ENCODE measurements around the gene TRUB1.
A peak's percentile ranks its signal among the peaks of the same experiment; 100 is the strongest.
"Not testable (repeated sequence)": the region's sequence is repeated elsewhere in the genome, so short reads cannot be mapped to it uniquely, and the experiment has no call there.

TRUB1 gene

DNA sequence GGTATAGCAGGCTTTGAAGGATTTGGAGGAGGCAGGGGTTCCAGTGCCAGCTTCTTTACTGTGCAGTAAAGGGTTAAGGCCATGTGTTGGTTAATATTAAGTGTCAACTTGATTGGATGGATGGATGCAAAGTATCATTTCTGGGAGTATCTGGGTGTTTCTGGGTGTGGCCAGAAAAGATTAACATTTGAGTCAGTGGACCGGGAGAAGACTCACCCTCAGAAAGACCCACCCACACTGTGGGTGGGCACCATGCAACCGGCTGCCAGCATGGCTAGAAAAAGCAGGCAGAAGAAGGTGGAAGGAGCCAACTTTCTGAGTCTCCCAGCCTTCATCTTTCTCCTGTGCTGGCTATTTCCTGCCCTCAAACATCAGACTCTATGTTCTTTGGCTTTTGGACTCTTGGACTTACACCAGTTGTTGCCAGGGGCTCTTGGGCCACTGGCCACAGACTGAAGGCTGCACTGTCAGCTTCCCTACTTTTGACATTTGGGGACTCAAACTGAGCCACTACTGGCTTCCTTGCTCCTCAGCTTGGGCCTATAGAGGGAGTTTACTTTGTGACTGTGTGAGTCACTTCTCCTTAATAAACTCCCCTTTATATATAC lies 6.8 kb upstream of the TRUB1 start:
- ATAC-seq (ENCODE audit: low read depth), result no peak
- no peaks in the 10 kb centered on the region for H3K9me3 ChIP-seq (ENCODE audit: severe bottlenecking)
- TF ChIP-seq, protein P1, sequence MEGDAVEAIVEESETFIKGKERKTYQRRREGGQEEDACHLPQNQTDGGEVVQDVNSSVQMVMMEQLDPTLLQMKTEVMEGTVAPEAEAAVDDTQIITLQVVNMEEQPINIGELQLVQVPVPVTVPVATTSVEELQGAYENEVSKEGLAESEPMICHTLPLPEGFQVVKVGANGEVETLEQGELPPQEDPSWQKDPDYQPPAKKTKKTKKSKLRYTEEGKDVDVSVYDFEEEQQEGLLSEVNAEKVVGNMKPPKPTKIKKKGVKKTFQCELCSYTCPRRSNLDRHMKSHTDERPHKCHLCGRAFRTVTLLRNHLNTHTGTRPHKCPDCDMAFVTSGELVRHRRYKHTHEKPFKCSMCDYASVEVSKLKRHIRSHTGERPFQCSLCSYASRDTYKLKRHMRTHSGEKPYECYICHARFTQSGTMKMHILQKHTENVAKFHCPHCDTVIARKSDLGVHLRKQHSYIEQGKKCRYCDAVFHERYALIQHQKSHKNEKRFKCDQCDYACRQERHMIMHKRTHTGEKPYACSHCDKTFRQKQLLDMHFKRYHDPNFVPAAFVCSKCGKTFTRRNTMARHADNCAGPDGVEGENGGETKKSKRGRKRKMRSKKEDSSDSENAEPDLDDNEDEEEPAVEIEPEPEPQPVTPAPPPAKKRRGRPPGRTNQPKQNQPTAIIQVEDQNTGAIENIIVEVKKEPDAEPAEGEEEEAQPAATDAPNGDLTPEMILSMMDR (IDR thresholded peaks at IDR 0.05; ENCODE audit: poor library complexity, severe bottlenecking), result no peak
- no peak overlapping the region for H3K4me3 ChIP-seq (ENCODE audit: severe bottlenecking)
- H3K27ac ChIP-seq (ENCODE audit: poor library complexity, severe bottlenecking), result no peak overlapping the region
- no peaks in the 10 kb centered on the region for H3K27me3 ChIP-seq (ENCODE audit: insufficient read depth, poor library complexity, severe bottlenecking)
- DNase-seq (ENCODE audit: low spot score), result no peak
- H3K4me1 ChIP-seq (ENCODE audit: insufficient read depth, poor library complexity, severe bottlenecking), result peaks cover 11% of the 10 kb centered on the region
- no peaks in the 10 kb centered on the region for H3K36me3 ChIP-seq (ENCODE audit: low read depth)

DNA sequence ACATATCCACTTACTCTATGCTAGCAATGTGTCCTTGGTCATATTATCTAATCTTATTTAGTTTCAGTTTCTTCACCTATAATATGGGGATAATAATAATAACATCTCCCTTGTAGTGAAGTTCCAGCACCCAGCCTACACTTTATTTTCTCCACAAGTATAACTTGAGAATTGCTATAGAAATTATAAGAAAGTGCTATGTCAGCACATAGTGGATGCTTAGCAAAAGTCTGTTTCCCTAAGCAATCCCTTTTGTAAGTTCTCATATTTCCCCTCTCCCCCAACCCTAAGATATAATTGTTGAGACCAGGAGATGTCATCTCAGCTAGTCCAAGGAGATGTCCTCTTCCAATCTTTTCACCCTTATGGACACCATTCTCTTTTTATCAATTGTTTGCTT lies 5.8 kb upstream of the TRUB1 start:
- DNase-seq (ENCODE audit: low spot score) (no peak), ATAC-seq (ENCODE audit: low read depth) (no peak)
- Histone ChIP-seq H3K4me1 (ENCODE audit: insufficient read depth, poor library complexity, severe bottlenecking) (peaks cover 9% of the 10 kb centered on the region), H3K4me3 (ENCODE audit: severe bottlenecking) (no peak overlapping the region), H3K27me3 (ENCODE audit: insufficient read depth, poor library complexity, severe bottlenecking) (no peaks in the 10 kb centered on the region), H3K27ac (ENCODE audit: poor library complexity, severe bottlenecking) (no peak overlapping the region), H3K9me3 (ENCODE audit: severe bottlenecking) (no peaks in the 10 kb centered on the region), H3K36me3 (ENCODE audit: low read depth) (no peaks in the 10 kb centered on the region)
- TF ChIP-seq, protein P1 (IDR thresholded peaks at IDR 0.05; ENCODE audit: poor library complexity, severe bottlenecking), result no peak

DNA sequence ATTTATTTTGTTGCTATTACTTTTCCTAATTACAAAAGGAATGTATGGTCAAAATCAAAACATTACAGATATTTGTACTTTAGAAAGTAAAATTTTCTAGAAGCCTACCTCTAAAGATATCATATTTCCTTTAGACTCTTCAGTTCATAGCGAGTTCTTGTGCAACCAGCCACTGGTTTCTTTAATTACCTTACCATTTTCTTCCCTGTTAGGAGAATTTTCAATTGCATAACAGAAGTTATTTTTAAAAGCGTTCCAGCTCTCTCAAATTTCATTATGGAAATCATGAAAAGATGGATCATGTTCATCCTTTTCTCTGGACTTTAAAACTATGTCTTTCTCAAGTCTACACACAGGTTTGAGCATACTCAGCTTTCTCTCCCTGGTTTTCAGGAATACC lies 5.0 kb upstream of the TRUB1 start:
- TF ChIP-seq, protein P1 (IDR thresholded peaks at IDR 0.05; ENCODE audit: poor library complexity, severe bottlenecking), result no peak
- Histone ChIP-seq H3K4me1 (ENCODE audit: insufficient read depth, poor library complexity, severe bottlenecking) (peaks cover 9% of the 10 kb centered on the region), H3K36me3 (ENCODE audit: low read depth) (no peaks in the 10 kb centered on the region), H3K9me3 (ENCODE audit: severe bottlenecking) (no peaks in the 10 kb centered on the region), H3K27ac (ENCODE audit: poor library complexity, severe bottlenecking) (no peak overlapping the region), H3K4me3 (ENCODE audit: severe bottlenecking) (no peak overlapping the region), H3K27me3 (ENCODE audit: insufficient read depth, poor library complexity, severe bottlenecking) (no peaks in the 10 kb centered on the region)
- DNase-seq (ENCODE audit: low spot score), result no peak
- ATAC-seq (ENCODE audit: low read depth), result no peak

DNA sequence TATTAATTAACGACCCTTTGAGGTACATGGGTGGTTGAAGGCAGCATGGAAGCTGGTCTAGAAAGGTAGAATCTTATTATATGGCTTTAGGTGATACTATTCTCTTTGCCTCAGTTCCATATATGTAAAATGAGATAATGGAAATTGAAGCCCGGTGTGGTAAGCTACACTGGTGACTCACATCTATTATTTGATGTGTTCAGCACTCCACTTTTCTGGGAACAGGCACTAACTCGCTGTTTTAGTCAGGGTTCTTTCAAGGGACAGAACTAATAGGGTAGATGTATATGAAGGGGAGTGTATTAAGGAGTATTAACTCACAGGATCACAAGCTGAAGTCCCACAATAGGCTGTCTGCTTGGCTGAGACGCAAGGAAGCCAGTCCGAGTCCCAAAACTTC lies 4.4 kb upstream of the TRUB1 start:
- Histone ChIP-seq H3K9me3 (ENCODE audit: severe bottlenecking) (no peaks in the 10 kb centered on the region), H3K27ac (ENCODE audit: poor library complexity, severe bottlenecking) (no peak overlapping the region), H3K4me1 (ENCODE audit: insufficient read depth, poor library complexity, severe bottlenecking) (peaks cover 9% of the 10 kb centered on the region), H3K27me3 (ENCODE audit: insufficient read depth, poor library complexity, severe bottlenecking) (no peaks in the 10 kb centered on the region), H3K4me3 (ENCODE audit: severe bottlenecking) (no peak overlapping the region), H3K36me3 (ENCODE audit: low read depth) (no peaks in the 10 kb centered on the region)
- TF ChIP-seq, protein P1 (IDR thresholded peaks at IDR 0.05; ENCODE audit: poor library complexity, severe bottlenecking), result no peak
- ATAC-seq (ENCODE audit: low read depth) (peak; percentile 43), DNase-seq (ENCODE audit: low spot score) (no peak)

DNA sequence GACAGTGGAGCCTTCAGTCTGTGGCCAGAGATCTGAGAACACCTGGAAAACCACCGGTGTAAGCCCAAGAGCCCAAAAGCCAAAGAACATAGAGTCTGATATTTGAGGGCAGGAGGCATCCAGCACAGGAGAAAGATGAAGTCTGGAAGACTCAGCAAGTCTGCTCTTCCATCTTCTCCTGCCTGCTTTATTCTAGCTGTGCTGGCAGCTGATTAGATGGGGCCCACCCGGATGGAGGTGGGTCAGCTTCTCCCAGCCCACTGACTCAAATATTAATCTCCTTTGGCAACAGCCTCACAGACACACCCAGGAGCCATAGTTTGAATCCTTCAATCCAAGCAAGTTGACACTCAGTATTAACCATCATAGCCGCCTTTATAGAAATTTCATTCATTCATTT lies 4.0 kb upstream of the TRUB1 start:
- not testable (repeated sequence) for H3K9me3 ChIP-seq (ENCODE audit: severe bottlenecking); H3K36me3 ChIP-seq (ENCODE audit: low read depth); H3K4me3 ChIP-seq (ENCODE audit: severe bottlenecking); H3K27ac ChIP-seq (ENCODE audit: poor library complexity, severe bottlenecking); ATAC-seq (ENCODE audit: low read depth); H3K4me1 ChIP-seq (ENCODE audit: insufficient read depth, poor library complexity, severe bottlenecking); H3K27me3 ChIP-seq (ENCODE audit: insufficient read depth, poor library complexity, severe bottlenecking); DNase-seq (ENCODE audit: low spot score)

Measured in RWPE2 (cell line).